Mesendoderm (in vitro differentiated cells): ENCODE measurements around the gene ACMSD.

Experiments
- DNase-seq: peaks from one replicate; pipeline ENCODE4 v3.0.0; 2013
- H2AK5ac ChIP-seq: 2 replicates; pipeline ENCODE4 v1.6.1; 2013; ENCODE audit warnings: low read length, inconsistent platforms
- H2BK120ac ChIP-seq: 2 replicates; pipeline ENCODE4 v1.6.1; 2013; ENCODE audit warnings: low read depth, mild to moderate bottlenecking, low read length, moderate library complexity, mixed read lengths
- H2BK15ac ChIP-seq: replicated peaks from 2 replicates; pipeline ENCODE4 v1.6.1; 2013; ENCODE audit warnings: low read depth, mild to moderate bottlenecking, moderate library complexity
- H2BK5ac ChIP-seq: 2 replicates; pipeline ENCODE4 v1.6.1; 2013; ENCODE audit warnings: low read length, inconsistent platforms
- H3K18ac ChIP-seq: 2 replicates; pipeline ENCODE4 v1.6.1; 2013; ENCODE audit warnings: mild to moderate bottlenecking, low read length, mixed read lengths
- H3K23ac ChIP-seq: one replicate; pipeline ENCODE4 v1.6.1; 2013; ENCODE audit warnings: low read length
- H3K27ac ChIP-seq: 2 replicates; pipeline ENCODE4 v1.5.1; 2013; ENCODE audit warnings: low read depth, mild to moderate bottlenecking, inconsistent platforms, low read length, moderate library complexity
- H3K27me3 ChIP-seq: 2 replicates; pipeline ENCODE4 v1.6.1; 2013; ENCODE audit warnings: low read length, control low read depth, mild to moderate bottlenecking, inconsistent platforms; ENCODE audit not compliant: insufficient read depth, poor library complexity
- H3K36me3 ChIP-seq: 2 replicates; pipeline ENCODE4 v1.6.1; 2013; ENCODE audit warnings: low read length, inconsistent platforms; ENCODE audit not compliant: control insufficient read depth, insufficient read depth
- H3K4ac ChIP-seq: one replicate; pipeline ENCODE4 v1.6.1; 2013; ENCODE audit warnings: low read depth, mild to moderate bottlenecking, low read length, moderate library complexity
- H3K4me1 ChIP-seq: 2 replicates; pipeline ENCODE4 v1.6.1; 2013; ENCODE audit warnings: low read depth, low read length, inconsistent platforms; ENCODE audit not compliant: control insufficient read depth
- H3K4me2 ChIP-seq: 2 replicates; pipeline ENCODE4 v1.6.1; 2013; ENCODE audit warnings: low read length
- H3K4me3 ChIP-seq: 2 replicates; pipeline ENCODE4 v1.5.1; 2013; ENCODE audit warnings: mild to moderate bottlenecking, low read length
- H3K56ac ChIP-seq: one replicate; pipeline ENCODE4 v1.6.1; 2013; ENCODE audit warnings: low read length
- H3K79me1 ChIP-seq: 2 replicates; pipeline ENCODE4 v1.6.1; 2013; ENCODE audit warnings: low read length, inconsistent platforms
- H3K79me2 ChIP-seq: 2 replicates; pipeline ENCODE4 v1.6.1; 2013; ENCODE audit warnings: mild to moderate bottlenecking, low read length; ENCODE audit not compliant: control insufficient read depth, insufficient read depth
- H3K9ac ChIP-seq: 2 replicates; pipeline ENCODE4 v1.6.1; 2013; ENCODE audit warnings: low read length, inconsistent platforms
- H4K5ac ChIP-seq: one replicate; pipeline ENCODE4 v1.6.1; 2013; ENCODE audit warnings: low read length
- H4K8ac ChIP-seq: one replicate; pipeline ENCODE4 v1.6.1; 2013; ENCODE audit warnings: low read depth, mild to moderate bottlenecking, control low read depth, low read length, moderate library complexity
- WGBS: extraction: QIAGEN DNeasy Blood & Tissue Kit; methylation state at CpG from one replicate; pipeline ENCODE4 v1.1.7; 2013; ENCODE audit warnings: low lambda C conversion rate, missing lambda C conversion rate; ENCODE audit not compliant: insufficient coverage; ENCODE audit errors: extremely low coverage; 5-methylcytosine and 5-hydroxymethylcytosine counted together

The ACMSD gene

DNA sequence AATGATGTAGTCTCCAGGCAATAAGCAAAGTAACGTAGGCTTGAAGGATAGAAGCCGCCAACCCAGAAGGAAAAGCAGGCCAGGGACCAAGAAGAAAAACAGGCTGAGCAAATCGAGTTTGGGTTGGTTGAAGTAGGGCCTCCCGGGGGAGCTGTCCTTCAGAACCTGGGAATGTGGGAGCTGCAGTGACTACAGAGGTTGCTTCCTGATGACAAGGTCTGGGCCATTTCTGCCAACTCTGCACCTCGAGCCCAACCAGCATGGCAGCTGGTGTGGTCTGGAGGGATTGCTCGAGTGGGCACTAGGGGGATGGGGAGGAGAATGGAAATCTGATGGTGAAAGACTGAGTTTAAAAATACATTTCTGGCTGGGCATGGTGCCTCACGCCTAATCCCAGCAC, 14.1 kb downstream of the ACMSD start:
- no peaks in the 10 kb centered on the region for H3K4me1 ChIP-seq
- H3K79me1 ChIP-seq: no peaks in the 10 kb centered on the region
- no peak overlapping the region for H3K27ac ChIP-seq
- H3K9ac ChIP-seq: no peak overlapping the region
- no peak overlapping the region for H4K5ac ChIP-seq
- no peaks in the 10 kb centered on the region for H3K27me3 ChIP-seq
- no peaks in the 10 kb centered on the region for H3K79me2 ChIP-seq
- DNase-seq: peak; percentile 56
- H3K4ac ChIP-seq: no peak overlapping the region
- no peak overlapping the region for H3K4me2 ChIP-seq
- no peak overlapping the region for H2BK120ac ChIP-seq
- H3K36me3 ChIP-seq: no peaks in the 10 kb centered on the region
- no peak overlapping the region for H2AK5ac ChIP-seq
- no peak overlapping the region for H3K56ac ChIP-seq
- no peak overlapping the region for H3K18ac ChIP-seq
- H2BK15ac ChIP-seq: no peak overlapping the region
- H3K4me3 ChIP-seq: no peak overlapping the region
- no peak overlapping the region for H3K23ac ChIP-seq
- no peak overlapping the region for H4K8ac ChIP-seq
- no CpG with 5 or more reads among the region's 7 CpGs for WGBS
- no peak overlapping the region for H2BK5ac ChIP-seq

DNA sequence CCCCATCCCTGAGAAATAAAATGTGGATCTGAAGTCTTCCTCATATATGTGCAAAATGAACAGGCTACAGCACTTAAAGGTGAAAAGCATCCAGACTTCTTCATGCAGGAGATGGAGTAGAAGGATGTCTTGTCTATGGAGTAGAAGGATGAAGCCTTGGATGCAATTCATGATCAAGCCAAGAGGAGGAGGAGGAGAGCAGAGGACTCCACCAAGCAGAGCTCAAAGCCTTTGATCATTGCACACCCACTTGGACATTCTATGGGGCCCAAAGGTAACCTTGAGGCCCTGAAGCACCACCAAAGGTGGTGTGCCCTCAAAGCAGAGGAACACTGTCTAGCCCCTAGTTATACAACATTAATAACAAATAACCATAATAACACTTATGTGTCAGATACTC, 17.3 kb downstream of the ACMSD start:
- Histone ChIP-seq H2BK120ac (no peak overlapping the region), H2BK5ac (no peak overlapping the region), H3K27me3 (no peaks in the 10 kb centered on the region), H3K23ac (no peak overlapping the region), H3K27ac (no peak overlapping the region), H3K4me1 (no peaks in the 10 kb centered on the region), H3K18ac (no peak overlapping the region), H3K4ac (no peak overlapping the region), H2AK5ac (no peak overlapping the region), H3K56ac (no peak overlapping the region), H3K4me2 (no peak overlapping the region), H3K36me3 (no peaks in the 10 kb centered on the region), H3K9ac (no peak overlapping the region), H2BK15ac (no peak overlapping the region), H3K79me1 (no peaks in the 10 kb centered on the region), H4K8ac (no peak overlapping the region), H4K5ac (no peak overlapping the region), H3K4me3 (no peak overlapping the region), H3K79me2 (no peaks in the 10 kb centered on the region)
- no peak for DNase-seq

DNA sequence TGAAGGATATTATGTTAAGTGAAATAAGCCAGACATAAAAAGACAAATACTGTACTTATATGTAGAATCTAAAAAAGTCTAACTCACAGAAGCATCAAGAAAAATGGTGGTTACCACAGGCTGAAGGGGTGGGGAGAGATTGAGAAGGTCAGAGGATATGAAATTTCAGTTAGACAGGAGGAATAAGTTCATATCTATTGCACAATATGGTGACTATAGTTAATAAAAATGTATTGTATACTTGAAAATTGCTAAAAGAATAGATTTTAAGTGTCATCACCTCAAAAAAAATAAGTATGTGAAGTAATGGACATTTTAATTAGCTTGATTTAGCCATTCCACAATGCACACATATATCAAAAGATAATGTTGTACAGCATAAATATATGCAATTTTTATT, 19.8 kb downstream of the ACMSD start:
- Histone ChIP-seq H2BK120ac (no peak overlapping the region), H3K4me3 (no peak overlapping the region), H4K8ac (no peak overlapping the region), H3K79me1 (no peaks in the 10 kb centered on the region), H2BK15ac (no peak overlapping the region), H3K23ac (no peak overlapping the region), H3K4me1 (no peaks in the 10 kb centered on the region), H3K79me2 (no peaks in the 10 kb centered on the region), H3K18ac (no peak overlapping the region), H3K27me3 (no peaks in the 10 kb centered on the region), H3K4ac (no peak overlapping the region), H3K36me3 (no peaks in the 10 kb centered on the region), H2BK5ac (no peak overlapping the region), H3K4me2 (no peak overlapping the region), H3K27ac (no peak overlapping the region), H3K9ac (no peak overlapping the region), H4K5ac (no peak overlapping the region), H3K56ac (no peak overlapping the region), H2AK5ac (no peak overlapping the region)
- no peak for DNase-seq

DNA sequence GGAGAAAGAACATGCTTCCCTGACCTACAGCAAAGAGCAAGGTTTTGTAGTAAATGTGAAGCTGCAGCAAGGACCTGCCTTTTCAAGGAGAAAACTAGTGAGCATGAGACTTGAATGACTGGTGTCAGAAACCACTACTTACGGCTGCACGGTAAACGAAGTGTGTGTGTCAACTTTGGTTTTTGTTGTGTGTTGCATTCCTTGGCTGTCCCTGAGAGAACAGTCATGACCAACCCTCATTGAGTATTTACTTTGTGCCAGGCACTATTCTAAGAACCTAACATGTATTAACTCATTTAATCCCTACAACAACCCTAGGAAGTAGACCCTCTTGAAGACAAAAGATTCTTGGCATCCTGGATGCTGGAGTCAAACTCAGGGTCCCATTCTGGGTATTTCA, 22.8 kb downstream of the ACMSD start:
- Histone ChIP-seq H3K4me2 (no peak overlapping the region), H3K4ac (no peak overlapping the region)

DNA sequence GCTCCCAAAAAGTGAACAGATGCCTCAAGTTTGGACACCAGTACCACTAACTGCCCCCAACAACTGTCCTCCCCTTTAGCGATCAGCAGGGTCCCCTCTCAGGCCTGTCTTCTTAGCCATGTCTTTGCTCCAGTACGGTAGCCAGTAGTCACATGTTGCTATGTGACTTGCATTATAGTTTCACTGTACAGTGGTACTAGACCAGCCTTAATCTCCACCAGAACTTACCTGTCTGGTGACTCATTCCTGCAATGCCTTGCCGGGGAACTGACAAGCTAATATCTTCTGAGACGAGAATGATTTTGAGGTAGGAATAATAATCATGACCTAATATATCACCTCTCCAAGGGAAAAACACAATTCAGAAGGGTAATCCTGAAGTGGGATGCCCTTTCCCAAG, 23.7 kb downstream of the ACMSD start:
- DNase-seq: no peak
- H2BK5ac ChIP-seq: no peak overlapping the region
- no peak overlapping the region for H3K9ac ChIP-seq
- H3K27ac ChIP-seq: no peak overlapping the region
- no peak overlapping the region for H3K4me2 ChIP-seq
- no peak overlapping the region for H4K8ac ChIP-seq
- H3K4me1 ChIP-seq: no peaks in the 10 kb centered on the region
- H3K4me3 ChIP-seq: no peak overlapping the region
- H2BK15ac ChIP-seq: no peak overlapping the region
- no peaks in the 10 kb centered on the region for H3K36me3 ChIP-seq
- H2AK5ac ChIP-seq: no peak overlapping the region
- no peaks in the 10 kb centered on the region for H3K79me2 ChIP-seq
- no peak overlapping the region for H2BK120ac ChIP-seq
- H3K56ac ChIP-seq: no peak overlapping the region
- H3K4ac ChIP-seq: no peak overlapping the region
- no peak overlapping the region for H3K18ac ChIP-seq
- no peaks in the 10 kb centered on the region for H3K79me1 ChIP-seq
- no peak overlapping the region for H4K5ac ChIP-seq
- H3K23ac ChIP-seq: no peak overlapping the region
- WGBS: no CpG with 5 or more reads among the region's 4 CpGs
- H3K27me3 ChIP-seq: no peaks in the 10 kb centered on the region

More for the DNA sequence above, 22.8 kb downstream of the ACMSD start:
- no peaks in the 10 kb centered on the region for H3K4me1 ChIP-seq
- no peak overlapping the region for H2BK120ac ChIP-seq
- H3K56ac ChIP-seq: no peak overlapping the region
- no peaks in the 10 kb centered on the region for H3K36me3 ChIP-seq
- H3K27ac ChIP-seq: no peak overlapping the region
- no peak overlapping the region for H2BK5ac ChIP-seq
- H4K5ac ChIP-seq: no peak overlapping the region
- H3K4me3 ChIP-seq: no peak overlapping the region
- no peak overlapping the region for H2AK5ac ChIP-seq
- no peak overlapping the region for H3K18ac ChIP-seq
- whole genome bisulfite sequencing: no CpG with 5 or more reads among the region's 3 CpGs
- no peaks in the 10 kb centered on the region for H3K27me3 ChIP-seq
- no peak overlapping the region for H4K8ac ChIP-seq
- H3K79me1 ChIP-seq: no peaks in the 10 kb centered on the region
- H2BK15ac ChIP-seq: no peak overlapping the region
- DNase-seq: no peak
- no peak overlapping the region for H3K23ac ChIP-seq
- no peaks in the 10 kb centered on the region for H3K79me2 ChIP-seq
- no peak overlapping the region for H3K9ac ChIP-seq

DNA sequence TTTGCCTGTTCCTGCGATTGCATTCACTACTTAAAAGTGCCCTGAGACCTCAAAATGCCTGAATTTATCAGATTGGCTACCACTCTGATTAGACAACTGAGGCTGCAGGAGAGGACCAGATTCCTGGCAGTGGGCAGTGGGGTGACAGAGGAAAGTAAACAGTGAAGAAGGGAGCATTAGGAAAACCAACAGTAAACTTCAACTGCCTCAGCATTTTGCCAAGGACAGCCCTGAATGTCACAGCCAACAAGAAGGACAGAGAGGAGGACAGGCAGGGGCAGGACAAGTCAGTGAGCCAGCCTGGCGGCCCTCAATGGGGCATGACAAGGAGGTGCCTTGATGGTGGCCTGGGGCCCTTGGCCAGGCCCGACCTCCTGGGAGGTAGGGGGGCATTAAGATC, 24.3 kb downstream of the ACMSD start:
- Histone ChIP-seq H3K56ac (no peak overlapping the region), H3K79me1 (no peaks in the 10 kb centered on the region), H3K79me2 (no peaks in the 10 kb centered on the region), H2BK120ac (no peak overlapping the region), H3K23ac (no peak overlapping the region), H3K4me2 (no peak overlapping the region), H3K18ac (no peak overlapping the region), H3K4me3 (no peak overlapping the region), H3K27me3 (no peaks in the 10 kb centered on the region), H3K36me3 (no peaks in the 10 kb centered on the region), H4K5ac (no peak overlapping the region), H3K27ac (no peak overlapping the region), H3K4me1 (no peaks in the 10 kb centered on the region), H2AK5ac (no peak overlapping the region), H3K4ac (no peak overlapping the region), H2BK15ac (no peak overlapping the region), H2BK5ac (no peak overlapping the region), H3K9ac (no peak overlapping the region), H4K8ac (no peak overlapping the region)
- no peak for DNase-seq
- no CpG with 5 or more reads among the region's 3 CpGs for WGBS
